Astrocyte (in vitro differentiated cells and primary cell): ENCODE data around the gene HMCN1.

ENCODE experiments used
- CTCF ChIP-seq: IDR thresholded peaks from 2 replicates; pipeline ENCODE4 v1.5.1; 2011; ENCODE audit warnings: low read depth, mild to moderate bottlenecking, inconsistent platforms, low read length, moderate library complexity; ENCODE audit not compliant: insufficient read depth
- EZH2 ChIP-seq: IDR thresholded peaks from 2 replicates; pipeline ENCODE4 v1.6.1; 2012; ENCODE audit warnings: mild to moderate bottlenecking, low read length, inconsistent platforms; ENCODE audit not compliant: insufficient read depth

DNA sequence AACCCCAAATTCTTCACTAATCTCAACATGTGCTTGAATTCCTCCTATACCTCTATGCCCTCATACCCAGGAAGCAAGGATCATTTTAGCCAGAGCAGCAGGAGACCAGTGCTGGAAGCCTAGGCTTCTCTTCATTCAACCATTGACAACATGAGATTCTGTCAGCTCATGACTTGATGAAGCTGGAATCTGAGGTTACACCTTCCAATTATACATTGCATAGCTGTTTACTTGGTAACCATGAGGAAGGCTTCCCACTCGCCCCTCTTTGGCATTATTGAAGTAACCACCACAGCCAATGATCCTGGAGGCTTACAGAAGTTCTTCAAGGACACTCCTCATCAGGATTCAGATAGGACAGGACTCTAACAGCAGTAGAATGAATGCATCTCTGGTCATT, 480.6 kb downstream of the HMCN1 start:
- TF ChIP-seq CTCF (no peak), EZH2 (no peak)
